Stimulated activated CD4-positive, alpha-beta T cell treated with anti-CD3 and anti-CD28 coated beads, TNF-alpha, amount 100 ng/mL, for 4 hours (primary cell): ENCODE data around the gene TBC1D1.

ENCODE experiments used
- DNase-seq, 3 experiments: peaks; one replicate each; pipeline ENCODE4 v3.0.0-alpha.2; 2020; ENCODE audit warnings: low read depth in 3 of 3

The TBC1D1 gene

DNA sequence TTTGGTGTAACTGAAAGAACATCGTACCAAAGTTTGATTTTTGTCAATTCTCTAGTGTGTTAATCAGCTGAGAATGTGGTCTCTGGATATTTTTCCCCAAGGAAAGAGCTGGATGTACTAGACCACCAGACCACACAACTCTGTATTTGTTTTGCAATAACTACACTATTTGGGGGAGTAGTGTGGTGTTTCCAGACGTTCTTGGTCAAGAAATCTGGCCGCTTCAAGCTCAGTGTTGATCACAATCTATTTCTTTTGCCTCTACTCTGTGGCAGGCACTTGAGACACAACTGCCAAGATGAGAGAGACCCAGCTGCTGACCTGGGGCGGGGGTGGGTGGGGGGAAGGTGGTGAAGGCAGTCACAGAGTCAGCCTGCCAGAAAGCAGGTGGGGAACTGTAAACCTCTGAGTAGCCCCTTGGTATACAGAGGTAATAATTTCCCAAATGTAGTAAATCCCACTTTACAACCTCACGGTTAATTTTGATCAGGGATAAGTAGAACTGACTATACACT lies 99.9 kb downstream of the TBC1D1 start:
- DNase-seq: no peak

DNA sequence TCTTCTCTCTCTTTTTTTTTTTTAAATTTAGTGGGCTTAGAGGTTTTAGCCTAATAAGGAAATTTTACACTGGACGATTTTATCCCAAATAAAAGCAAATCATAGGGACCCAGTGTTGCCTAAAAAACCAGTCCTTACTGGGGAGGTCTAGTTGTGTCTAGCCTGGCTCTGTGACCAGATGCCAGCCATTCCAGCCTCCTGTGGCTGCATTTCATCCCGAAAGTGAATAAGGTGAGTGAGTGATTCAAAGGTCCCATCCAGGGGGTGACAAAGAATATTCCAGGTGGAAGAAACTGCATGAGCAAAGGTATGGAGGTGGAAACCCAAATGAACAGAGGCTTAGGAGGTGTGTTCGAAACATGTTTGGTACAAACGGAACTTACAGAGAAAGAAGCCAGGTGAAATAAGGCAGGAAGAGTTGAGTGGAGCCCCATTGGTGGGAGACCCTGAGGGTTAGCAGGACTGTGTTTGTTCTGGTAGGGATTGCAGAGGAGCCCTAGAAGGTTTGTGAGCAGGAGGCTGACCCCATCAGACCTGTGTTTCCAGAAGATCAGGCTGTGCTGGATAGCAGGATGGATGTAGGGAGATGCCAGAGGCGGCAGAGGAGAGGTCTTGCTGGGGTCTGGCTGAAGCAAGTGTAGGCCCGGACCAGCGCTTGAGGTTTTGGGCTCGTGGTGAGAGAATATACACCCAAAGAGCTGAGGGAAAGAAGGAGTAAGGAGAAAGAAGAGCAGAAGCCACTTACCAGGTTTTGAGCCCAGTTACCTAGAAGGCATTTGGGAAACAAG lies 100.9 kb downstream of the TBC1D1 start:
- DNase-seq: no peak

DNA sequence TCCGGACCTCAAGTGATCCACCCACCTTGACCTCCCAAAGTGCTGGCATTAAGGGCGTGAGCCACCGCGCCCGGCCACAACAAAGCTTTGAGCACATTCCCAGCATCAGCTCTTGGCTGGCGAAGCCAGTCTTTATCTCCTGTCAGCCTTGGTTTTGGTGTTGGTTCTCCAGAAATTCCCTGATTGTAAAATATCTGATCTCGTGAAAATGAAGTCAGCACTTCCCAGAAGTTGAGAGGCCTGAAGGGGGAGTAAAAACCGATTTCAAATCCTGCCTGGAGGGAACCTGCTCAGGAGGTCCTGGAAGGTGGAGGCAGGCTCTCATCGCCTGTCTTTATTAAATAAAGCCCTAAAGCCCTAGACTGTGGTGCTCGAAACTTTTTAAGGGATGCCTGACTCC lies 102.9 kb downstream of the TBC1D1 start:
- no peak for DNase-seq

DNA sequence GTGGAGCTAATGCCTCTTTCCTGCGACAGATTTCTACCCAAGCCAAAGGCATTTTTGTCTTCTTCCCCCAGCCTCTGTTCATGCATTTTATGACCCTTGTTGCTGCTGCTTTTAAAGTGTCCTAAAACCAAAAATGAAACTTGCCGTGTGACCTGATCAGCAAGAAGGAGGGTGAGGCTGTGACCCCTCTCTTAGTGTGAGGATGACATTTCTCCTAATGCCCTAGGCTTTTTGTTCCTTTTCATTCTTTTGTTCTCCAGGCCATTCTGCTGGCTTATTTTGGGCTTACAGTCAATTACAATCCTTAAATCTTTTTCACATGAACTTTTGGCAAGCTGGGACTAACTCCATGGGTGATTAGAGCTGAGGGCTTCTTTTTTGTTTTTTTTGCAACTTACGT lies 103.7 kb downstream of the TBC1D1 start:
- no peak for DNase-seq

DNA sequence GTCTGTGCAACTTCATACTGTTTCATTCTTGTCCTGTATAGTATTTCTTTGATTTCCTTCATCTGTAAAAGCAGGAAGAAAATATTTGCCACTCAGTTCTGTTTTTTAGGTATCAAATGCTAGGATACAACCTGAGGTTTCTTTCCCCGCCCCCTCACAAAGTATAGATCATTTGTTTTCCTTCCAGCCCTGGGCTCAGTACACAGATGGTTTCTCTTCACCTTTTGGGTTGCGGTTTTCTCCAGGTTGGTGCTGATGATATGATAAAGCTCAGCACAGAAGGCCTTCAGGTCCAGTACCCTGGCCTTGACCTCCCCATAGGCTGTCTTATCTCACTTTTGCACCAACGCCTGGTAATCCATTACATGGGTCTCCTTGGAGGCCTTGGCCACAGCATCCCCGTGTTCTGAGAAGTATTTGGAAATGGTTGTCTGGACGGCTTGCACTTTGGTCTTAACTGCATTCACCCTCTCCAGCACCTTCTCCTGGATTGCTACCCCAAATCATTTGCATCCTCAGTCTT lies 104.5 kb downstream of the TBC1D1 start:
- DNase-seq: no peak

DNA sequence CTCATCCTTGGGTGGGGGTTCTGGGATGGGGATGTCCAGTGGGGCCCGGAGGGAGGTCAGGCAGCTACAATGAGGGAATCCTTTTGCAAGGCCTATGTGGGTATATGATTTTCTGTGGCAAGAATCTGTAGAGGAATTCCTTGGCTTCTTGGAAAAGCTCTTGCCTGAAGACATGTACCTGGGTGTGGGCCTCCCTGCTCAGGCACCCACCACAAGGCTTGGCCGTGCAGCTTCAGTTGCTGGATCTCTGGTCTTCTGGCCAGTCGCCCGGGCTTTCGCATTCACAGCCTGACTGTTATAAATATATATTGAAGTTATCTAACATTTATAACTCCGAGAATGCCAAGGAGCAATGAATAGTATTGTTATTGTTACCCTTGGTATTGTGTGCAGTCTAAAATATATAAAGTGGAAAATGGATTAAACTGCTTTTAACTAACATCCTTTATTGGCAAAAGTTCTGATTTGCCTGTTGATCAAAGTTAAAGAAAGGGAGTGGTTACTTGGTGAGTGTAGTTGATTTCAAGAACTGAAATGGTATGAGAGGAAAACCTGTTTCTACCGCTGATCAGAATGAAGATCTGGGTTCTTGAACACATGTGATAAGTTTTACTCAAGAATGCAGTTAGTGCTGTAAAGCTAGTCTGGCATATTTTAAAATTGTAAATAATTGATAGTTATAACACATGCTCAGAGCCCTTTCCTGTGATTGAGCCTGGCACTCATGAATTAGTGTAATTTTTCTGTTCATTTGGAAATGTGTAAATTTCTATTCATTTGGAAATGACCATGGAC lies 105.3 kb downstream of the TBC1D1 start:
- DNase-seq: no peak

DNA sequence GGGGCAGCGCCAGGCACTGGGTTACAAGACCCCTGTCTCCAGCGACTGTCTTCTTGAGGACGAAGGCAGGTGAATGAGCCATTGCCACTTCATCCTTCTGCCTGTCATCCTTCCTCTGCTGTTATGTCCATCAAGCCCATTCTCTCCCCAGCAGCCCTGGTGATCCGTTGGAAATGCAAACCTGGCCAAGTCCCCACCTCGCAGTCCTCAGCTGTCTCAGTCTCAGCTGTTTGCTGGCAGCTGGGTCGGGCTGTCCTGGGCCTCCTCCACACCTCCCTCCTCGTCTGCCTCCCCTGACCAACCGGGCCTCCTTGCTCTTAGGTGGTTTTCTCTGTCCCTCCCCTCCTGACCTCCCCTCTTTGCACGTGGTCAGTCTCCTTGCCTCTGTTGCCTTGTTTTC lies 107.3 kb downstream of the TBC1D1 start:
- DNase-seq: no peak

DNA sequence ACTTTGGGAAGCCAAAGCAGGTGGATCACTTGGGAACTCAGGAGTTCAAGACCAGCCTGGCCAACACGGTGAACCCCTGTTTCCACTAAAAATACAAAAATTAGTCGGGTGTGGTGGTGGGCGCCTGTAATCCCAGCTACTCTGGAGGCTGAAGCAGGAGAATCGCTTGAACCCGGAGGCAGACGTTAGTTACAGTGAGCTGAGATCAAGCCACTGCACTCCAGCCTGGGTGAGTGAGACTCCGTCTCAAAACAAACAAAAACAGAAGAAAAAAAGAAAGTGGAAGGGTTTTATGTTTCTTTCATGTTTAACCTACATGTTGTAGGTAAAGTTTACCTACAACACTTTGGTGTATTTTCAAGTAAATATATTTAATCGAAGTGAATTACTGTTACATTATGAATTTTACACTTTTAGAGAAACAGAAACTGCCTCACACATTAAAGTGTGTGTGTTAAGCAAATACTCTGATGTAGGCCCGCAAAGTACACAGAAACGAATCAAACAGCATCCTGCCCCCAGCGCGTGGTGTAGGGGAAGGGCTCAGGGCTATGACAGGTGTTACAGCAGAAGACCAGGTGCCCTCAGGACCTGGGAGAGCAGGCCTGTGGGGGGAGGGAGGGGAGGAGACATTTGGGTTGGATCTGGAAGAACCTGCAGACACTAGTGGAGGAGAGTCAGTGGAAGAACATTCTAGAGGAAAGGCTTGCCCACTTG lies 108.3 kb downstream of the TBC1D1 start:
- DNase-seq: no peak

DNA sequence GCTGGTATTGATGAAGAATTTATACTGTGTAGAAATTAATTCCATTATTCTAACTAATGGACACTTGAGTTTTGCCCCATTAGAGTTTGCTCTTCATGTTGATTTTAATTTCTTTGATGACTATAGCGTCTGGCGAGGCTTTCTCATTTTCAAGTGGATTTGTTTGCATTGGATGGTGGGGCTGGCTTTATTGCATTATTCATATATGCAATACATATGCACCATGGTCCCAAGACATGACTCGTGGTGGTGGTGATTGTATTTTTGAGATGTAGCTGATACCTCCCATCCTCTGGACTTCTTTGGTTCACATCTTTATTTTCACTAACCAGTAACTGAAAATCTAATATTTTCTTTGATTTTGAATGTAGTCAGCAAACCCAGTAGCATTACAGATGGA lies 109.1 kb downstream of the TBC1D1 start:
- no peak for DNase-seq

DNA sequence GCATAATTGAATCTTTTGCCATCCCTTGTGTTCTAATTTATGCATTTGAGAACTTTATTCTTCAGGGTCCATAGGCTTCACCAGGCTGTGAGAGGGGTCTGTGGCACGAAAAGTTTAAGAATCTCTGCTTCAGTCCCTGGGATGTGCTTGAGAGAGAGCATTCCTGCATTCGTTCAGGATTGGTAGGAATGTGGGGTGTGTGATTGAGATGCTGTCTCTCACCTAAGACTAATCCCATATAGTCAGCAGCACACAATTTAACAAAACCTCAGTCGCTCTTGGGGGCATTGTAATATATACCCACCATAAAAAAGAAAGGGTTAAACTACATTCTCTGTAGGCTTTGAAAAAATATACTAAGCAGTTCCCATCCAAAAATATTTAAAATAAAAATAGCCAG lies 111.0 kb downstream of the TBC1D1 start:
- DNase-seq: no peak

DNA sequence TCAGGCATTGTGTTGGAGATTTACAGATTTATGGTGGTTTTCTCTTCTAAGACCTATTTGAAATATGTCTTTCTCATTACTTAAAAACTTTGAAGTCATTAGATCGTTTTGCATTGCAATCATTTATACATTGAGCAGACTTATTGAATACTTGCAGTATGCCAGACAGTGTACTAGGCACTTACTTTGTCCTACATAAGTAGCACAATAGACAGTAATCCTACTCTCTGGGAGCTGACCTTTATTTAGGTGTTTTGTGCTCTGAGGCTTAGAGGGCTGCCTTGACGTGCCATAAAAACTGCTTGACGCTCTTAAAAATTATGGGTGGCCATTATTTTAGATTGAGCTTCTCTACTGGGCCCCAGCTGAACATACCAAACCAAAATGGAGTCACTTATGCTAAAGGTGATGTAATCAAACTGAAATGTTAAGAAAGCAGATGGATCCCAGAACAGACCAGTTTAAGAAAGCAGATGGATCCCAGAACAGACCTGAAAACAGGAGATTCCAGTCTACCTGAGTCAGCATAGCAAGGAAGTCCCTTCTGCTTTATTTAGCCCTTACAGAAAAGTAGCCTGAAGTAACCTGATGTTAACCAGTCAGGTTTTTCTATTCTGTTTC lies 111.7 kb downstream of the TBC1D1 start:
- DNase-seq: no peak

DNA sequence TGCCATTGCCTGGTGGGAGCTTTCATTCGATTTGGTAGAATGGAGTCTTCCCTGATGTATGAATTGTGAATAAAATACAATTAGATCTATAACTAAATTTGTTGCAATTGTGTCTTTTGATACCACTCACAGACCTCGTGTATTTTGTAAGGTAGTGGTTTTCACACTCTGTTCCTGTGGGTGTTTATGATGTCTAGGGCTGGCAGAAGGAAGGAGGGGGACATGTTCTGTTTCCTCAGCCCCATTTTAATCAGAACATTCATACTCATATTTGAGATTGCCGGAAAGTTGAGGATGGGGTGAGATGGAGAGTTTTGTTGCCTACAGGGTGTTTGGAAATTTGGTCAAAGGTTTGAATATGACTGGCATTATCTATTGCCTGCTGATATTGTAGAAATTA lies 112.2 kb downstream of the TBC1D1 start:
- DNase-seq: no peak

DNA sequence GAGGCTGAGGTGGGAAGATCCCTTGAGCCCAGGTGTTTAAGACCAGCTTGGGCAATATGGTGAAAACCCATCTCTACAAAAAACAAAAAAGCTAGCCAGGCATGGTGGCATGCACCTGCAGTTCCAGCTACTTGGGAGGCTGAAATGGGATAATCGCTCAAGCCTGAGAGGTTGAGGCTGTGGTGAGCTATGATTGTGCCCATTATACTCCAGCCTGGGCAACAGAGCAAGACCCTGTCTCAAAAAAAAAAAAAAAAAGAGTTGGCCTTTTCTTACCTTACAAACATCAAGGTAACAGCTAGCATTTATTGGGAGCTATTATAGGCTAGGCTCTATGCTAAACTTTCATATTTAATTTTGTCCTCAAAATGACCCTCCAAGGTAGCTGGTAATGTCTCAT lies 112.7 kb downstream of the TBC1D1 start:
- DNase-seq: no peak

DNA sequence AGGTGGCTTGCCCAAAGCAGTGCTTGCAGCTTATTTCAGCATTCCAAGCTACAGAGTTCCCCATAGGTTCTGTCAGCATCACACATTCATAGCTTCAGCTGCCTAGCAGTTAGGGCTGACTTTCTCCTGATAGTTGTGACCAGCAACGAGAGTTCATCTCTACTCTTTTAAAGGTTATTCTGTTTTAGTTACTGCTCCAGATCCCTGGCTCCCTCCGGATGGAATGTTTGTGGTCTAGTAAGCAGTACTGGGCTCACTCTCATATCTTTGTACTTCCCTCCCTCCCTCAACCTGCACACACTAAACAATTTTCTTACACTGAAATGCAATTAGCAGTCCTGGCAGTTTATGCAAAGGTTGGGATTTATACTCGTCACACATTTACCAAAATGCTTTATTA lies 113.2 kb downstream of the TBC1D1 start:
- no peak for DNase-seq

DNA sequence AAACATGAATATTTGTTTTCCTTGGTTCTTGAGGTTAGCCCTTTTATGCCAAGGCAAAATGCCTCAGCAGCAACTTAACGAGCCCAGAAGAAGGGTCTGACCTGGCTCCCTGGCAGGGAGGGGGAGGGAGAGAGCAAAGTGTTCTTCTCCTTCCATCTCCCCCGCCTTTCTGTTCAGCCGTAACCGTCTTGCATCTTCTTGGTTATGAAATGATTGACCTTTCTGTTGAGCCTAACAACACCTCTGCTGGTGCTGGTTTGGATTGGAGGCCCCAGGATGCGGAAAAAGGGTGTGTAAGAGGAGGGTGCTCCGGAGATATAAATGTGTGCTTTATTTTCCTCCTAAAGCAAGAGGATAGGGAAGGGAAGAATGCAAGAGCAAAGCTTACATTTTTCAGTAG lies 114.0 kb downstream of the TBC1D1 start:
- no peak for DNase-seq

DNA sequence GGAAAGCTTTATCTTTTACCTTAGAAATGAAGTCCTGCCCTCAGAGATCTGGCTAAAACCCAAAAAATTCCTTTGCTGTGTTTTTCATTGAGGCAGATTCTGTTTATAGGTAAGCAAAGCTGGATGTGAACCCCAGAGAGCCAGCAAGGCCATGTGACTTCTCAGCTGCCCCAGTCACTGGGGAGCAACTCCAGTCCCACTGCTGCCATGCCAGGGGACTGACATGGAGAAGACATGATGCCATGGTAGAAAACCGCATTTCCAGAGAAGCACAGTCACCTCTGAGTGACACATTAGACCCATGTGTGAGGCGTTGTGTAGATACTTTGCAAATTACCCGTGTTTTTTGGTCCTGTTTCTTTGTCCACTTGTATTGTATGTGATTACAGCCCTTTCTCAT lies 114.8 kb downstream of the TBC1D1 start:
- DNase-seq: no peak

DNA sequence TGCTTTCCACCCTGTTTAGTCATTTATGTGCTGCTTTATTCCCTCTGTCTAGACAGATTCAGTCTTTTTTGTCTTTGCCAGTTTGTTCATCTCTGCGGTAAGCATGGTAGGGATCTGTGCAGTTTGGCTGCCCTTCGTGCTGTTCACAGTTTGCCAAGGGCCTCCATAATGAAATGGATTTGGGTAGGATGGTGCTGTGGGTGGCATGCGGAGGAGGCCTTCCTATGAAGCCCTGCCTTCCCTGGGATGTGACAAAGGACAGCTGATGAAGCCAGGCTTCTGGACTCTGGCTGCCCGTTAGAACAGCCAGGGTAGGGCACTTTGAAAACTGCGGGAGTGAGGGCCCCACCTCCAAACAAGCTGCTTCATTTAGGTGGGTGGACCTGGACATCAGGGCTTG lies 116.8 kb downstream of the TBC1D1 start:
- no peak for DNase-seq

DNA sequence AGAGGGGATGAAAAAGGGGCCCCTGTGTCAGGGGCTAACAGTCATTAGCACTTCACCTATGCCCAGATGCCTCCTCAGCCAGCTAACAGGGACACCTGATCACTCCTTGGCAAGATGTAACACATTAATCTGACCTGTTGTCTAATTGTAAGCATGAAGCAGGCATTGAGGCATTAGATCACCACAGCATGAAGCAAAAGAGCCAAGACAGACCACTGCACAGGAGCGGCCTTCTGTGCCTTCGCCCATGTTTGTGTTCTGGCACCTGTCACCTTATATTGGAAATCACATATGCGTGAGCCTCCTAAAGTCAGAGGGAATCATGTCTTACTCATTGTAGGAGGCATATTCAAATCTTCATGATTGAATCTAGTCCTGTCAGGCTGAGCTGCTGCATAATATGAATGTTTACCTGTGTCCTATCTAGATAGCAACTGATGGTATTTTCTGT lies 117.7 kb downstream of the TBC1D1 start:
- DNase-seq: no peak

DNA sequence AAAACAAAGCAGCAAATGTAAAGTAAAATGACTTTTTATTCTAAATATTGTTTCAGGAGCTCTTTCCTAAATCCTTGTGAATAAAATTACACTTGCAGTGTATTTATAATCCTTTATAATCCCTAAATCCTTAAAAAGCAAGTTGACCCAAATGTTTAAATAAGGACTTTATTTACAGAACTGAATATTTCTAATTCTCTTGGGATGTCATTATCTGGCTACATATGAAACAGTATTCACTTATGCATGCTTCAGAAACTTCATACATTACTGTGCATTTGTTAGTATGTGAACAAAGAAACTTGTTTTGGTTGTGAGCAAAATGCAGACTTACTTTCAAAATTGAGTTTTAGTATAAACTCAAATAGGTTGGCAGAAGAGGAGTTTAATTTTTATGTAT lies 118.5 kb downstream of the TBC1D1 start:
- DNase-seq: no peak

DNA sequence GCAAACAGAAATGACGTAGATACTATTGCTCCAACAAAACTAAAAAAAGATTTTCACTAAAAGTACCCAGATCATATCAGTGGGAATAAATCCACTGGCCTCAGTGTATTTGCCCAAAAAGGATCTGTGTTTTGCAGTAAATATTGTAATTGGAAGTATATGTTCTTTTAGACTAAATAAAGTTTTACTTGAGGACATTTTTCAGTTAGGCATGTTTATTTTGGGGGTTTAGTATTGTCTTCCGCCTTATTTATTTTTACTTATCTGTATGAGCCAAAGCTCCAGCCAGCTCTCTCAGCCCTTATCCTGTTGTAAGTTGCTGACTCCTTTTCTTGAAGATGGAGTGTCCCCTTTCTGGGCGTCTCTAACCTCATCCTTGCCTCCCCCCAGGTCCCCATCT lies 119.1 kb downstream of the TBC1D1 start:
- no peak for DNase-seq

DNA sequence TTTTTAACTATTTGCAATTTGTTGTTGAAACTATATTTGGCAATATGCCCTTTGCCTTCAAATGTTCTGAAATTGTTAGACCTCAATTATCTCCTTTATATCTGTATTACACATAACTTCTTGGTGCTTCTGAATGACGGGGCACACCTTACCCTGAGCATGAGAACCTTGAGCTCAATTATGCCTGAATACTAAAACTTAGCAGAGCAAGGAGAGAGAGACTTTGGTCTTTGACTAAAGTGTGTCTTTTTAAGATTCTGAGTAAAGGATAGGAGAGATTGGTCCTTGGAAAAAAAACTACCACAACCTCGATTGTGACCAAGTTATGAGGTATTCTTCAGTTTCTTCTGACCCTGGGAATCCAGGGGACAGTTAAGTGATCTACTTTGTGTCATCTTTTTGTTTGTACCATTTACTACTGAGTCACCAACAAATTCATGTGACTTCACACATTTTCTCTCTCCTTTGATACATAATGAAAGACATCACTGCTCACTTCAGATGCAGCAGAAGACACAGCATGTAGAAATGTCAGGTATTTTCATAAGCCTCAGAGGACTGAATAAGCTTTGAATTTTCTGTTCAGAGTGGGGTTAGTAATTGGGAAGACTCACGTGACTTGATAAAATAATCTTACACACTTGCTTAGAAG lies 120.8 kb downstream of the TBC1D1 start:
- no peak for DNase-seq
